ENCODE measurements around the gene KAT5.
"Not testable (repeated sequence)": the region's sequence is repeated elsewhere in the genome, so short reads cannot be mapped to it uniquely, and the experiment has no call there.

KAT5 gene

GRCh38 chr11:65711785-65712632, at the start of gene KAT5:
KAT5 (plus strand) TSS chr11:65712252; CDS start chr11:65712268, 16 bp downstream.
- DNase-seq = peak; percentile 99

- DNase-seq = peak; percentile 97
Measured at GRCh38 chr11:65662799-65663638, 49.0 kb upstream of the KAT5 start, which contains the start of gene RELA. RELA (minus strand) TSS chr11:65662916; CDS start chr11:65662832, 84 bp downstream.

- peak; percentile 79 for DNase-seq
Measured at GRCh38 chr11:65663639-65664200, 48.3 kb upstream of the KAT5 start.

DNA sequence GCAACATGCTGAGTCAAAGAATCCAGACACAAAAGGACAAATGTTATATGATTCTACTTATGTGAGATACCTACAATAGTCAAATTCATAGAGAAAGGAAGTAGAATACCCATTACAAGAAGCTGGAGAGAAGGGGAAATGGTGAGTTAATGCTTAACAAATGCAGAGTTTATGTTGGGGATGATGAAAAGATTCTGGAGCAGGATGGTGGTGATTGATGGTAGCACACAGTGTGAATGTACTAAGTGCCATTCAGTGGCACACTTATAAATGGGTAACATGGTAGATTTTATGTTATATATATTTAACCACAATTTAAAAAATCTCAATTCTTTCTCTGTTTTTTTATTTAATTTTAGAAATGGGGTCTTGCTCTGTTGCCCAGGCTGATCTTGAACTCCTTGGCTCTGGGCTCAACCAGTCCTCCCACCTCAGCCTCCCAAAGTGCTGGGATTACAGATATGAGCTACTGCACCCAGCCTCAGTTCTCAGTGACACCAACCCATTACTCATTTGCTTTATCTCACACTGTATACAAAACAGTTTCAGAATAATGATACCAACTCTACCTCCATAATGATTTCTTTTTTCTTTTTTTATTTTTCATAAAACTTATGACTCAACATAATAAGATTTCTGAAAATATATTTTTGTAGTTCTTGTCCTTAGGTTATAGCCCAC, 39.7 kb upstream of the KAT5 start:
- no peak for DNase-seq

GRCh38 chr11:65672982-65673381, 39.1 kb upstream of the KAT5 start:
- no peak for DNase-seq

DNA sequence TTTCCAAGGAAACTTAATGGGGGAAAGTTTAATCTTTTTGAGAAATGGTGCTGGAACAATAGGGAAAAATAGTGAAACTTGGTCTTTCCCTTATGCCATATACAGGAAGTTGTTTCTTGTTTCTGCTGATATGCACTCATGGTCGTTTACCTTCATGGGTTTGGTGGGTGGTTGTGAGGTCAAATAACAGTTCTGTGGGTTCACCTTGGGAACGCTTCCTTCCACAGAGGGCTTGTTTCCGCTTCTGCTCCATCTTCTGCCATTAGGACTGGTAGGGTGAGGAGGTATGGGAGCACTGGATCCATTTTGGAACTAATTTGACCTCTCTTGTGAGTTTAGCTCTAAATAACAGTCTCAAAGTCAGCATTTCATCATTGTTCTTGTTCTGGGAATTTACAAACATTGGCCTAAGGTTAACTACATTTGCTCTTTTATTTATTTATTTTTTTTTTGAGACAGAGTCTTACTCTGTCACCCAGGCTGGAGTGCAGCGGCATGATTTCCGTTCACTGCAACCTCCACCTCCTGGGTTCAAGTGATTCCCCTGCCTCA, 31.8 kb upstream of the KAT5 start:
- DNase-seq = no peak

GRCh38 chr11:65683480-65683879, 28.6 kb upstream of the KAT5 start:
- not testable (repeated sequence) for DNase-seq

GRCh38 chr11:65685981-65686380, 26.1 kb upstream of the KAT5 start:
- no peak for DNase-seq

DNA sequence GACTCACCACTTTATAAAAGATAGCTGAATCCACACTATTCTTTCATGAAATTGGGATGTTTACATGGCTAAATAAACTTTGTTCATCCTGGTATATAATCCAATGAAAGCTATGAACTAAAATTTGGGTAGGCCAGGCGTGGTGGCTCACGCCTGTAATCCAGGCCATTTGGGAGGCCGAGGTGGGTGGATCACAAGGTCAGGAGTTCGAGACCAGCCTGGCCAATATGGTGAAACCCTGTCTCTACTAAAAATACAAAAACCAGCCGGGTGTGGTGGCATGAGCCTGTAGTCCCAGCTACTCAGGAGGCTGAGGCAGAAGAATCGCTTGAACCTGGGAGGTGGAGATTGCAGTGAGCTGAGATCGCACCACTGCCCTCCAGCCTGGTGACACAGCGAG, 20.2 kb upstream of the KAT5 start:
- DNase-seq = not testable (repeated sequence)

GRCh38 chr11:65692367-65692766, 19.7 kb upstream of the KAT5 start:
- no peak for DNase-seq

- DNase-seq = no peak
Measured at GRCh38 chr11:65695459-65696241, 16.4 kb upstream of the KAT5 start.

DNA sequence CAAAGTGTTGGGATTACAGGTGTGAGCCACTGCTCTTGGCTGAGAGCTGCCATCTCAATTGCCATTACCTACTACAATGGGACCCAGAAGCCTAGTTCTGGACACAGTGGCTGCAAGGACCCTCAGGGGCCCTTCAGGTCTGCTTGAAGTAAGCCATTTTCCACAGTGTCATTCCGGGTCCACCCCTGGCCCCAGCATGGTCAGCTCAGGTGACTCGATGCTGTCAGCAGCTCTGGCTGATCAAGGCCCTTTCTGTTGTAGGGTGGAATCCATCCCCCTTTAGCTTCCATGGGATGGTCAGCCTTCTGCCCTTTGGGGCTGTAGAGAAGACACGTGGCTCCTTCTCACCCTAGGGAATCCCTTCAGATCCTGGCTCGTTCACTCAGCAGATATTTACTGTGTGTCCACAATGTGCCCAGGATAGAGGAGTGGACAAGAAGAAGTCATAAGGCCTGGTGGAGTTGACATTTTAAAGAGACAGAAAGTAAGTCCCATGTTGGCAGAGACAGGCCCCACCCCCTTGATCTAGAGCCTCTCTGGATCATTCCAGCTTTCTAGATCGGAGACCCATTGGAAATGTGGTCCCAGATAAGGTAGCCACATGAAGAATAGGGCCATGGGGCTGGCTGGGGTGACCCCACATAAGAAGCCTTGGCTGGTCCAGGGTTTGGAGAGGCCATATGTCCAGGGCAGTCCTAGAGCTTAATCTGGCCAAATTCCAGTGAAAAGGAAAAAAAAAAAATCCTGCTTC, 15.1 kb upstream of the KAT5 start:
- no peak for DNase-seq

- DNase-seq = no peak
Measured at GRCh38 chr11:65698205-65698604, 13.8 kb upstream of the KAT5 start.

DNA sequence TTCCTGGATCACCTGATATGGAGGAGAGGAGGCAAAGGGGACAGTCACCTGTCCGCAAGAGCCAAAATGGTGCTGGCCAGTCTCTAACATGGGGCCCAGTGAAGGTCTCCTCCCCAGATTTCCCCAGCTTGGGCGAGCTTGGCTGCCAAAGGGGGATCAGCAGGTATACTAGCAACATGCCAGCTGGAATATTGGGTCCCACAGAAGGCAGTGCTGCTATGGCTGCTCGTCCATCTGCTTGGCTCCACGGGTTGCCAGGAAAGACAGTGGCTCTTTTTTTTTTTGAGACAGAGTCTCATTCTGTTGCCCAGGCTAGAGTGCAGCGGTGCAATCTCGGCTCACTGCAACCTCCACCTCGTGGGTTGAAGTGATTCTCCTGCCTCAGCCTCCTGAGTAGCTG, 12.7 kb upstream of the KAT5 start:
- no peak for DNase-seq

DNA sequence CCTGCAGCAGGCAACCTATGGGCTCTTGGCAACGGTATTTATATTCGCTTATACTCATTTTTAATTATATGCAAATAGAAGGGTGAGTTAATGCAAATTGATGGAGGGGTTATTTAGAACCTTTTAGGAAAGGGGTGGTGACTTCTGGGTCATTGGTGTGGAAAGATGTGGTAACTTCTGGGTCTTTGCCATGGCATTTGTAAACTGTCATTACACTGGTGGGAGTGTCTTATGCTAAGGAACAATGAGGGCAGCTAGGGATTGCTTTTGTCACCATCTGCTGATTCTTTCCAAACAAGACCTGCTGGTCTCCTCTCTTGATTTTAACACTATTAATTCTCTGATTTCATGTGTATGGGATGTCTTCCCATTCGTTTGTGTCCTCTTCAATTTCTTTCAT, 11.7 kb upstream of the KAT5 start:
- DNase-seq = no peak

DNA sequence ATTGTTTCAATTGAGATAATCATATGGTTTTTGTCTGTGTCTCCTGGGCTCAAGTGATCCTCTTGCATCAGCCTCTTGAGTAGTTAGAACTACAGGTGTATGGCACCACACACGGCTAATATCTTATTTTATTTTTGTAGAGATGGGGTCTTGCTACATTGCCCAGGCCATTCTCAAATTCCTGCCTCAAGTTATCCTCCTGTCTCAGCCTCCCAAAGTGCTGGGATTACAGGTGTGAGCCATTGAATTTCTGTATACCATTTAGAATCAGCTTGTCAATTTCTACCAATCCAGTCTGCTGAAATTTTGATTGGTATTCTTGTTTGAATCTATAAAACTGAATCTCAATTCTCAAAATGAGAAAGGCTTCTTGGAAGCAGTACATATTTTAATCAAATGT, 10.4 kb upstream of the KAT5 start:
- no peak for DNase-seq

DNA sequence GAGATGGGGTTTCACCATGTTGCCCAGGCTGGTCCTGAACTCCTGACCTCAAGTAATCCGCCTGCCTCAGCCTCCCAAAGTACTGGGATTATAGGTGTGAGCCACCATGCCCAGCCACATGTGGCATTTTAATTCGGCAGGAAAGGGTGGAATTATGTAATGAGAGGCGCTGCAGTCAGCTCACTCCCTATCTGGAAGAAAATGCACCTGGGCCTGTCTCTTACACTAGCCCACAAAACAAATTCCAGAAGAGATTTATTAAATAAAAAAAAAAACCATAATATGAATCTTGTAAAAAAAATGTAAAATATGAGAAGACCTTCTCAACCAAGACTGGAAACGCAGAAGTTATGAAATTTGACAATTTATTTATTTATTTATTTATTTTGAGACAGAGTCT, 8.2 kb upstream of the KAT5 start:
- DNase-seq = no peak

DNA sequence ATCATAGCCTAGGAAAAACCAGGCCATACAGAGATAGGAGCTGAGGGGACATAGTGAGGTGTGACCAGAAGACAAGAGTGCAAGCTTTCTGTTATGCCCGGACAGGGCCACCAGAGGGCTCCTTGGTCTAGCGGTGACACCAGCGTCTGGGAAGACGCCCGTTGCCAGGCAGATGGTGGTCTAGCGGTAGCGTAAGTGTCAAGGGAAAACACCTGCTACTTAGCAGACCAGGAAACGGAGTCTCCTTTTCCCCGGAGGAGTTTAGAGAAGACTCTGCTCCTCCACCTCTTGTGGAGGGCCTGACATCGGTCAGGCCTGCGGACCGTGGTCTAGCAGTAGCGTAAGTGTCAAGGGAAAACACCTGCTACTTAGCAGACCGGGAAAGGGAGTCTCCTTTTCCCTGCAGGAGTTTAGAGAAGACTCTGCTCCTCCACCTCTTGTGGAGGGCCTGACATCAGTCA, 5.7 kb upstream of the KAT5 start:
- peak; percentile 74 for DNase-seq

DNA sequence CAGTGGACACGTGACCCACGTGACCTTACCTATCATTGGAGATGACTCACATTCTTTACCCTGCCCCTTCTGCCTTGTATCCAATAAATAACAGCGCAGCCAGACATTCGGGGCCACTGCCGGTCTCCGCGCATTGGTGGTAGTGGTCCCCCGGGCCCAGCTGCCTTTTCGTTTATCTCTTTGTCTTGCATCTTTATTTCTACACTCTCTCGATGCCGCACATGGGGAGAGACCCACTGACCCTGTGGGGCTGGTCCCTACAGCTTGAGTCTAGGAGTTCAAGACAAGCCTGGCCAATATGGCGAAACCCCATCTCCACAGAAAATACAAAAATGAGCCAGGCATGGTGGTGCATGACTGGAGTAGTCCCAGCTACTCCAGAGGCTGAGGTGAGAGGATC, 5.0 kb upstream of the KAT5 start:
- not testable (repeated sequence) for DNase-seq

DNA sequence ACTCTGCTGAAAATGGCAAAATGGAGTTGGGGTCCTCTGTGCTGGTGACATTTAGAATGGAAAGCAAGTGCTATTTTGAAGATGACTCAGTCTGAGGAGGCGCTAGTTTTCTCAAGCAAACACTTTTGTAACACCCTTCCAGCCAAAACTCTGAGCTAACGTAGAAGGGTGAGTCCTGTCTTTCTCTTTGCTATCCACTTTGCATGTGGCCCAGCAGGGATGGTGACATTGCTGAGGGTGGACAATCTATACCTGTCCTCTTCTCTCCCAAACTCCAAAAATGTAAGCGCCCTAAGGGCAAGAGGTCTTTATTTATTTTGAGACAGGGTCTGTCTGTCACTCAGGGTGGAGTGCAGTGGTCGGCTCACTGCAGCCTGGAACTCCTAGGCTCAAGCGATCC, 3.6 kb upstream of the KAT5 start:
- no peak for DNase-seq

DNA sequence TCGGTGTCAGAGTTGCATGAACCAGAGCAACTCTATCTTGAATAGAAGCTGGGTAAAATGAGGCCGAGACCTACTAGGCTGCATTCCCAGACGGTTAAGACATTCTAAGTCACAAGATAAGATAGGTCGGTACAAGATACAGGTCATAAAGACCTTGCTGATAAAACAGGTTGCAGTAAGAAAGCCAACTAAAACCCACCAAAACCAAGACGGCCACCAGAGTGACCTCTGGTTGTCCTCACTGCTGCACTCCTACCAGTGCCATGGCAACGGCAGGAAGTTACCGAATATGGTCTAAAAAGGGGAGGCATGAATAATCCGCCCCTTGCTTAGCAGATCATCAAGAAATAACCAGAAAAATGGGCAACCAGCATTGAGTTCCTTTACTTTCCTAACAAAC, 2.4 kb upstream of the KAT5 start:
- DNase-seq = no peak

All from right hindlimb (tissue), 1 donor.